PC-3 (cell line): ENCODE measurements around the gene EXO1. TPM values are rescaled to one million over a fixed set of nuclear protein-coding genes. Genes with fewer than 3 reads are reported as not detected.
A peak's percentile ranks its signal among the peaks of the same experiment; 100 is the strongest.

ENCODE experiments used
- ATAC-seq: fragments of 200-7000 bp; cut with Tn5 transposase; 2 replicates; pipeline ENCODE4 v1.9.1; 2020; ENCODE audit warnings: mild to moderate bottlenecking, moderate library complexity
- BruUV-seq: library from RNA; stranded (reverse); fragments of 400-500 nt; replicated peaks from 2 replicates; lab custom pipeline; 2021; lab: Mats Ljungman, UMichigan
- CTCF ChIA-PET: fragments of 300-600 bp; sonication (Branson Sonifier 250); formaldehyde crosslinking; loops from one replicate; lab custom pipeline; 2022; ENCODE audit warnings: antibody characterized with exemption; lab: Charles Lee
- POLR2A ChIA-PET: fragments of 300-600 bp; sonication (Branson Sonifier 250); formaldehyde crosslinking; loops from one replicate; lab custom pipeline; 2022; ENCODE audit warnings: antibody characterized with exemption; ENCODE audit not compliant: unreplicated experiment; lab: Charles Lee
- DNase-seq: peaks from one replicate; pipeline ENCODE4 v3.0.0-alpha.2; 2015
- H2AFZ ChIP-seq: fragments of 300-600 bp; sonication (generic); 2 replicates; pipeline ENCODE4 v1.6.0; 2016; ENCODE audit warnings: antibody characterized with exemption, low read length
- H3F3A ChIP-seq: fragments of 300-600 bp; sonication (generic); one replicate; pipeline ENCODE4 v1.6.0; 2017; ENCODE audit warnings: antibody characterized with exemption, low read length, control low read depth, mild to moderate bottlenecking; ENCODE audit not compliant: unreplicated experiment
- H3K27ac ChIP-seq: fragments of 300-600 bp; sonication (generic); 2 replicates; pipeline ENCODE4 v1.5.1; 2016; ENCODE audit warnings: mild to moderate bottlenecking, low read length
- H3K27me3 ChIP-seq: fragments of 300-600 bp; sonication (generic); 2 replicates; pipeline ENCODE4 v1.6.1; 2016; ENCODE audit warnings: low read length, mixed read lengths
- H3K36me3 ChIP-seq: fragments of 300-600 bp; sonication (generic); 2 replicates; pipeline ENCODE4 v1.6.1; 2016; ENCODE audit warnings: low read depth, mixed run types, low read length, mixed read lengths
- H3K4me1 ChIP-seq: fragments of 300-600 bp; sonication (generic); 2 replicates; pipeline ENCODE4 v1.5.1; 2016; ENCODE audit warnings: low read length; ENCODE audit not compliant: insufficient read depth
- H3K4me2 ChIP-seq: fragments of 300-600 bp; sonication (generic); 2 replicates; pipeline ENCODE4 v1.6.0; 2016; ENCODE audit warnings: low read length
- H3K4me3 ChIP-seq: fragments of 300-600 bp; sonication (generic); 2 replicates; pipeline ENCODE4 v1.5.1; 2016; ENCODE audit warnings: mild to moderate bottlenecking, low read length, mixed read lengths
- H3K79me2 ChIP-seq: fragments of 300-600 bp; sonication (generic); 2 replicates; pipeline ENCODE4 v1.6.1; 2017; ENCODE audit warnings: low read length, mixed read lengths
- H3K9ac ChIP-seq: fragments of 300-600 bp; sonication (generic); 2 replicates; pipeline ENCODE4 v1.6.0; 2016; ENCODE audit warnings: mild to moderate bottlenecking, low read length
- H3K9me2 ChIP-seq: fragments of 300-600 bp; sonication (generic); replicated peaks from 2 replicates; pipeline ENCODE4 v1.6.1; 2016; ENCODE audit warnings: mixed run types, low read length, mixed read lengths
- H3K9me3 ChIP-seq: fragments of 300-600 bp; sonication (generic); 2 replicates; pipeline ENCODE4 v1.6.1; 2016; ENCODE audit warnings: low read length, mixed read lengths
- H4K20me1 ChIP-seq: fragments of 300-600 bp; sonication (generic); 2 replicates; pipeline ENCODE4 v1.6.1; 2016; ENCODE audit warnings: low read length, mixed read lengths
- CTCF ChIP-seq: fragments of 300-600 bp; sonication (generic); conservative IDR thresholded peaks from 2 replicates; pipeline ENCODE4 v1.5.1; 2017; ENCODE audit warnings: antibody characterized with exemption, low read depth, mild to moderate bottlenecking, low read length
- EZH2 ChIP-seq: fragments of 300-600 bp; sonication (generic); IDR thresholded peaks from one replicate; pipeline ENCODE4 v1.6.1; 2017; ENCODE audit warnings: antibody characterized with exemption, mild to moderate bottlenecking, low read length; ENCODE audit not compliant: unreplicated experiment
- EZH2phosphoT487 ChIP-seq: fragments of 300-600 bp; sonication (generic); IDR thresholded peaks from 2 replicates; pipeline ENCODE4 v1.6.1; 2018; ENCODE audit warnings: mild to moderate bottlenecking, antibody characterized with exemption, low read length, borderline replicate concordance
- intact Hi-C: fragments of 100-400 bp; cut with micrococcal nuclease; formaldehyde crosslinking; loops from 2 replicates; pipeline ENCODE4 v1.9.0; 2023
- total RNA-seq: library from RNA; depleted of rRNA; stranded (reverse); fragments of >200 nt; gene quantifications from 2 replicates; pipeline ENCODE4 v1.2.3, GENCODE V29; 2014

Gene EXO1
- total RNA-seq, 1 experiment from 2014 or later, result 41.3 TPM

- DNase-seq, result no peak
- Histone ChIP-seq H4K20me1 (no peaks in the 10 kb centered on the region), H3K36me3 (no peaks in the 10 kb centered on the region), H2AFZ (no peak overlapping the region), H3K27ac (no peak overlapping the region), H3K27me3 (no peaks in the 10 kb centered on the region), H3K79me2 (no peaks in the 10 kb centered on the region), H3K4me3 (no peak overlapping the region), H3K9ac (no peak overlapping the region), H3K4me2 (no peak overlapping the region), H3K9me3 (no peaks in the 10 kb centered on the region), H3K4me1 (peaks cover 28% of the 10 kb centered on the region), H3F3A (no peaks in the 10 kb centered on the region), H3K9me2 (no peaks in the 10 kb centered on the region)
- no peak for TF ChIP-seq CTCF
- no peak for TF ChIP-seq EZH2phosphoT487
- no peak for TF ChIP-seq EZH2
- no peak for ATAC-seq
- POLR2A ChIA-PET, result no interaction called here
- CTCF ChIA-PET, result no interaction called here
- intact Hi-C loops, result no loop called here
- no TSS peak for BruUV-seq
Observed at GRCh38 chr1:241840164-241840563, 7.8 kb upstream of the EXO1 start.

GRCh38 chr1:241841691-241842090, 6.3 kb upstream of the EXO1 start:
- CTCF ChIA-PET, result no interaction called here
- POLR2A ChIA-PET, result no interaction called here

GRCh38 chr1:241842565-241842964, 5.4 kb upstream of the EXO1 start:
- H3K9me2 ChIP-seq, result no peaks in the 10 kb centered on the region
- no peaks in the 10 kb centered on the region for H3K9me3 ChIP-seq
- H3K27ac ChIP-seq, result no peak overlapping the region
- no peaks in the 10 kb centered on the region for H4K20me1 ChIP-seq
- ATAC-seq (no peak), DNase-seq (peak; percentile 38)
- no peak overlapping the region for H2AFZ ChIP-seq
- BruUV-seq, result no TSS peak
- CTCF ChIA-PET, result no interaction called here
- H3K36me3 ChIP-seq, result no peaks in the 10 kb centered on the region
- no peak for TF ChIP-seq EZH2
- TF ChIP-seq CTCF, result no peak
- no peak for TF ChIP-seq EZH2phosphoT487
- POLR2A ChIA-PET, result no interaction called here
- H3K27me3 ChIP-seq, result no peaks in the 10 kb centered on the region
- no peaks in the 10 kb centered on the region for H3F3A ChIP-seq
- H3K4me3 ChIP-seq, result no peak overlapping the region
- no peaks in the 10 kb centered on the region for H3K79me2 ChIP-seq
- no peak overlapping the region for H3K9ac ChIP-seq
- no peak overlapping the region for H3K4me2 ChIP-seq
- peaks cover 27% of the 10 kb centered on the region for H3K4me1 ChIP-seq
- intact Hi-C loops, result no loop called here

More at GRCh38 chr1:241841691-241842090, 6.3 kb upstream of the EXO1 start:
- no peak overlapping the region for H3K27ac ChIP-seq
- H3K4me2 ChIP-seq, result no peak overlapping the region
- no peak overlapping the region for H2AFZ ChIP-seq
- intact Hi-C loops, result no loop called here
- ATAC-seq (no peak), DNase-seq (no peak)
- no peak overlapping the region for H3K9ac ChIP-seq
- no peak overlapping the region for H3K4me3 ChIP-seq
- H3K27me3 ChIP-seq, result no peaks in the 10 kb centered on the region
- H3K36me3 ChIP-seq, result no peaks in the 10 kb centered on the region
- TF ChIP-seq EZH2phosphoT487, result no peak
- no peak for TF ChIP-seq EZH2
- H3F3A ChIP-seq, result no peaks in the 10 kb centered on the region
- H3K79me2 ChIP-seq, result no peaks in the 10 kb centered on the region
- no peaks in the 10 kb centered on the region for H3K9me2 ChIP-seq
- no peaks in the 10 kb centered on the region for H3K9me3 ChIP-seq
- no TSS peak for BruUV-seq
- no peaks in the 10 kb centered on the region for H4K20me1 ChIP-seq
- peaks cover 28% of the 10 kb centered on the region for H3K4me1 ChIP-seq
